H1 (cell line): ENCODE data around the gene NEUROG1. TPM values are rescaled to one million over a fixed set of nuclear protein-coding genes. Genes with fewer than 3 reads are reported as not detected.

ENCODE experiments used
- CTCF ChIA-PET: fragments of 300-600 bp; sonication (Branson Sonifier 250); formaldehyde crosslinking; loops from one replicate; lab custom pipeline; 2021; ENCODE audit not compliant: partially characterized antibody; lab: Charles Lee
- POLR2A ChIA-PET: fragments of 300-600 bp; sonication (Branson Sonifier 250); formaldehyde crosslinking; loops from one replicate; lab custom pipeline; 2021; ENCODE audit warnings: inconsistent platforms; ENCODE audit not compliant: partially characterized antibody; lab: Charles Lee
- DNase-seq, 2 experiments: peaks; one replicate each; pipeline versions ENCODE4 v3.0.0 to v3.0.0-alpha.2; 2010 to 2022; ENCODE audit warnings: low spot score in 2 of 2, low read depth in 1 of 2, mixed read lengths in 1 of 2
- FAIRE-seq: peaks from 2 replicates; lab custom pipeline; 2011; peaks lifted over from hg19 to GRCh38; lab: Jason Lieb, UNC
- H2AFZ ChIP-seq: 2 replicates; pipeline ENCODE4 v1.8.1; 2012; ENCODE audit warnings: low read length, inconsistent platforms
- H2AK5ac ChIP-seq: 2 replicates; pipeline ENCODE4 v1.6.1; 2013; ENCODE audit warnings: low read depth, low read length
- H2BK120ac ChIP-seq: replicated peaks from 2 replicates; pipeline ENCODE3; 2013; ENCODE audit warnings: low read depth, low read length, inconsistent platforms
- H2BK12ac ChIP-seq: 2 replicates; pipeline ENCODE4 v1.6.1; 2013; ENCODE audit warnings: low read depth, low read length
- H2BK15ac ChIP-seq: 2 replicates; pipeline ENCODE4 v1.6.1; 2013; ENCODE audit warnings: low read length
- H2BK20ac ChIP-seq: 2 replicates; pipeline ENCODE4 v1.6.1; 2013; ENCODE audit warnings: low read length
- H2BK5ac ChIP-seq: 2 replicates; pipeline ENCODE4 v1.6.1; 2013; ENCODE audit warnings: low read depth, low read length
- H3K14ac ChIP-seq: 2 replicates; pipeline ENCODE4 v1.6.1; 2013; ENCODE audit warnings: inconsistent platforms; ENCODE audit not compliant: insufficient read length
- H3K18ac ChIP-seq: 2 replicates; pipeline ENCODE4 v1.6.1; 2013; ENCODE audit warnings: low read length; ENCODE audit errors: extremely low read depth
- H3K23ac ChIP-seq: 2 replicates; pipeline ENCODE4 v1.6.1; 2013; ENCODE audit warnings: inconsistent platforms; ENCODE audit not compliant: insufficient read length
- H3K23me2 ChIP-seq: 2 replicates; pipeline ENCODE4 v1.6.1; 2013; ENCODE audit warnings: low read depth, low read length
- H3K27ac ChIP-seq: 2 replicates; pipeline ENCODE4 v1.6.1; 2011; ENCODE audit warnings: low read depth, low read length, inconsistent platforms
- H3K27me3 ChIP-seq, 4 experiments: replicated peaks in 1 of 4; 1 replicate in 1 of 4; 2 replicates in 3 of 4; pipeline versions ENCODE4 v1.6.1 to v1.8.1; 2011 to 2013; ENCODE audit warnings: low read length in 3 of 4, mild to moderate bottlenecking in 3 of 4, inconsistent platforms in 2 of 4, mixed read lengths in 2 of 4, moderate library complexity in 1 of 4; ENCODE audit not compliant: control insufficient read depth in 3 of 4, insufficient read depth in 3 of 4; ENCODE audit errors: extremely low read depth in 1 of 4
- H3K36me3 ChIP-seq, 4 experiments: 2 replicates each; pipeline versions ENCODE4 v1.6.1 to v1.8.1; 2011 to 2013; ENCODE audit warnings: mild to moderate bottlenecking in 4 of 4, low read length in 3 of 4, moderate library complexity in 2 of 4, control low read depth in 1 of 4, inconsistent platforms in 1 of 4; ENCODE audit not compliant: insufficient read depth in 4 of 4, control insufficient read depth in 2 of 4
- H3K4ac ChIP-seq: replicated peaks from 2 replicates; pipeline ENCODE3; 2013; ENCODE audit warnings: low read length, low read depth, mixed read lengths, inconsistent platforms; ENCODE audit not compliant: insufficient read length
- H3K4me1 ChIP-seq, 4 experiments: replicated peaks in 1 of 4; 1 replicate in 1 of 4; 2 replicates in 3 of 4; pipeline versions ENCODE4 v1.6.1 to v1.8.1; 2011 to 2013; ENCODE audit warnings: low read length in 3 of 4, inconsistent platforms in 2 of 4, mixed read lengths in 1 of 4; ENCODE audit not compliant: insufficient read depth in 4 of 4, control insufficient read depth in 3 of 4
- H3K4me2 ChIP-seq, 2 experiments: 2 replicates each; pipeline versions ENCODE4 v1.6.1 to v1.8.1; 2011 to 2013; ENCODE audit warnings: low read depth in 2 of 2, low read length in 2 of 2, control low read depth in 1 of 2, inconsistent platforms in 1 of 2, mild to moderate bottlenecking in 1 of 2; ENCODE audit not compliant: insufficient read depth in 1 of 2
- H3K4me3 ChIP-seq, 4 experiments: fragments of 200-600, 300-600 bp in 1 of 4; sonication (generic), shearing (Covaris generic), sonication (Bioruptor Twin) in 1 of 4; 2 replicates each; pipeline versions ENCODE4 v1.5.1 to v1.8.1; 2011 to 2016; ENCODE audit warnings: low read length in 4 of 4, low read depth in 3 of 4, control low read depth in 2 of 4, inconsistent platforms in 2 of 4, mild to moderate bottlenecking in 2 of 4, mixed read lengths in 1 of 4, moderate library complexity in 1 of 4; ENCODE audit not compliant: insufficient read depth in 2 of 4; ENCODE audit errors: extremely low read depth in 1 of 4
- H3K56ac ChIP-seq: replicated peaks from 2 replicates; pipeline ENCODE3; 2013; ENCODE audit warnings: low read depth, mild to moderate bottlenecking, mixed read lengths, low read length, inconsistent platforms; ENCODE audit not compliant: insufficient read length
- H3K79me1 ChIP-seq: 2 replicates; pipeline ENCODE4 v1.6.1; 2013; ENCODE audit warnings: low read depth, low read length, control low read depth
- H3K79me2 ChIP-seq, 2 experiments: 2 replicates each; pipeline versions ENCODE4 v1.6.1 to v1.8.1; 2012 to 2013; ENCODE audit warnings: low read length in 2 of 2, mild to moderate bottlenecking in 2 of 2, inconsistent platforms in 1 of 2; ENCODE audit not compliant: insufficient read depth in 2 of 2, control insufficient read depth in 1 of 2
- H3K9ac ChIP-seq, 4 experiments: replicated peaks in 1 of 4; 1 replicate in 1 of 4; 2 replicates in 3 of 4; pipeline versions ENCODE4 v1.6.1 to v1.8.1; 2011 to 2013; ENCODE audit warnings: low read depth in 3 of 4, low read length in 3 of 4, control low read depth in 2 of 4, mild to moderate bottlenecking in 2 of 4, moderate library complexity in 2 of 4, inconsistent platforms in 1 of 4; ENCODE audit errors: extremely low read depth in 1 of 4
- H3K9me3 ChIP-seq, 2 experiments: 2 replicates each; pipeline versions ENCODE4 v1.6.1 to v1.8.1; 2012 to 2013; ENCODE audit warnings: mild to moderate bottlenecking in 2 of 2, moderate library complexity in 2 of 2, control low read depth in 1 of 2, inconsistent platforms in 1 of 2, low read depth in 1 of 2, low read length in 1 of 2, mixed read lengths in 1 of 2; ENCODE audit not compliant: insufficient read depth in 2 of 2
- H4K20me1 ChIP-seq, 2 experiments: replicated peaks in 1 of 2; 2 replicates each; pipeline versions ENCODE3 to v1.8.1; 2011 to 2013; ENCODE audit warnings: inconsistent platforms in 2 of 2, low read length in 2 of 2, mild to moderate bottlenecking in 1 of 2; ENCODE audit not compliant: insufficient read depth in 2 of 2, control insufficient read depth in 1 of 2
- H4K5ac ChIP-seq: 2 replicates; pipeline ENCODE4 v1.6.1; 2013; ENCODE audit warnings: low read length, low read depth, mixed read lengths, inconsistent platforms; ENCODE audit not compliant: insufficient read length
- H4K8ac ChIP-seq: 2 replicates; pipeline ENCODE4 v1.8.0; 2013; ENCODE audit warnings: mild to moderate bottlenecking, moderate library complexity, low read length, inconsistent platforms; ENCODE audit not compliant: insufficient read depth; ENCODE audit errors: extremely low read depth
- H4K91ac ChIP-seq: replicated peaks from 2 replicates; pipeline ENCODE3; 2013; ENCODE audit warnings: low read length, mixed read lengths, inconsistent platforms; ENCODE audit not compliant: insufficient read length
- CHD1 ChIP-seq: IDR thresholded peaks from 2 replicates; pipeline ENCODE4 v1.6.1; 2012; ENCODE audit warnings: low read depth, low read length, improper control_type of control experiment
- CTBP2 ChIP-seq: IDR thresholded peaks from 2 replicates; pipeline ENCODE4 v1.7.0; 2011; ENCODE audit warnings: borderline replicate concordance, mild to moderate bottlenecking, moderate library complexity, mixed read lengths, low read length; ENCODE audit not compliant: insufficient read depth, insufficient read length
- GTF2F1 ChIP-seq: IDR thresholded peaks from 2 replicates; pipeline ENCODE4 v1.6.1; 2012; ENCODE audit warnings: low read depth, low read length, improper control_type of control experiment, borderline replicate concordance
- NANOG ChIP-seq: IDR thresholded peaks from 2 replicates; pipeline ENCODE4 v1.6.1; 2011; ENCODE audit warnings: low read length, low read depth, mild to moderate bottlenecking, inconsistent platforms; ENCODE audit not compliant: insufficient read depth, poor library complexity, severe bottlenecking
- RXRA ChIP-seq: IDR thresholded peaks from 2 replicates; pipeline ENCODE4 v1.6.1; 2011; ENCODE audit warnings: low read depth, mild to moderate bottlenecking, low read length, moderate library complexity; ENCODE audit not compliant: insufficient read depth
- SIRT6 ChIP-seq: IDR thresholded peaks from one replicate; pipeline ENCODE4 v1.7.1; 2012; ENCODE audit warnings: low read length, inconsistent platforms
- SP1 ChIP-seq: IDR thresholded peaks from 2 replicates; pipeline ENCODE4 v1.6.1; 2011; ENCODE audit warnings: low read depth, low read length
- SP4 ChIP-seq: IDR thresholded peaks from 2 replicates; pipeline ENCODE4 v1.6.1; 2012; ENCODE audit warnings: low read length, inconsistent platforms
- TCF12 ChIP-seq: IDR thresholded peaks from 2 replicates; pipeline ENCODE4 v1.6.1; 2011; ENCODE audit warnings: low read depth, mild to moderate bottlenecking, low read length
- YY1 ChIP-seq: IDR thresholded peaks from 2 replicates; pipeline ENCODE4 v1.6.1; 2011; ENCODE audit warnings: low read depth, mild to moderate bottlenecking, low read length
- ZNF274 ChIP-seq: IDR thresholded peaks from 2 replicates; pipeline ENCODE4 v1.7.0; 2012; ENCODE audit warnings: low read length, borderline replicate concordance; ENCODE audit errors: extremely low read depth
- WGBS, 2 experiments: shearing (Covaris generic) in 1 of 2; methylation state at CpG; one replicate each; pipeline versions ENCODE4 v1.1.6 to v1.1.7; 2013 to 2015; ENCODE audit warnings: low lambda C conversion rate in 2 of 2, mixed read lengths in 2 of 2, inconsistent platforms in 1 of 2, low coverage in 1 of 2, missing lambda C conversion rate in 1 of 2; ENCODE audit not compliant: insufficient replicate concordance in 2 of 2, insufficient coverage in 1 of 2, insufficient read length in 1 of 2; ENCODE audit errors: extremely low coverage in 1 of 2, missing lambda C conversion rate in 1 of 2; 5-methylcytosine and 5-hydroxymethylcytosine counted together
- polyA plus RNA-seq, 7 experiments: library from polyadenylated mRNA; depleted of rRNA in 3 of 7; stranded (reverse) in 5 of 7; unstranded in 2 of 7; fragments of >200 nt in 5 of 7; fragments of 200-250 nt in 2 of 7; gene quantifications; 1 replicate in 5 of 7; 2 replicates in 1 of 7; 4 replicates in 1 of 7; pipeline versions ENCODE4 v1.2.1 to v1.2.3, GENCODE V29; 2011 to 2013; ENCODE audit warnings: missing spikeins in 2 of 7, mixed read lengths in 2 of 7
- total RNA-seq: library from RNA; stranded (reverse); fragmentation: NEBNext Ultra II Directional; extraction: Animal tissue kit (Norgen Biotek cat#: 25700); gene quantifications from 2 replicates; pipeline ENCODE4 v1.2.1, GENCODE V29; 2021
- TF ChIP-seq, protein P1 (sequence below): IDR thresholded peaks from 2 replicates; pipeline ENCODE4 v1.6.1; 2012; ENCODE audit warnings: inconsistent platforms

Gene NEUROG1
- total and polyA plus RNA-seq, 2 of the 8 experiments (the other 6 are each of a cell fraction or from before 2014, with no cell fraction given), result not detected

GRCh38 chr5:135488727-135489465 lies 46.9 kb downstream of the NEUROG1 start:
- Histone ChIP-seq H3K4me2 (peak overlapping the region; percentile 73 to 76), H2BK5ac (no peak overlapping the region; the same call in 1 of the 2 replicates), H2AFZ (no peak overlapping the region), H2BK20ac (no peak overlapping the region; the same call in 1 of the 2 replicates), H3K36me3 (no peaks in the 10 kb centered on the region), H3K4me3 (peak overlapping the region; percentile 32 to 56 (median 46); a peak in 7 of 8 replicates), H2BK12ac (no peak overlapping the region), H3K23me2 (peaks cover 20% of the 10 kb centered on the region; the same call in 1 of the 2 replicates), H4K5ac (no peak overlapping the region), H3K27ac (no peak overlapping the region), H4K91ac (no peak overlapping the region), H4K8ac (peak overlapping the region; percentile 71; the same call in 1 of the 2 replicates), H3K79me1 (no peaks in the 10 kb centered on the region), H3K9ac (no peak overlapping the region), H3K23ac (no peak overlapping the region), H3K79me2 (no peaks in the 10 kb centered on the region), H4K20me1 (peaks cover 10 to 27% of the 10 kb centered on the region in 2 experiments), H3K4me1 (peaks cover 4 to 47% (median 27%) of the 10 kb centered on the region in 4 experiments), H3K4ac (peak overlapping the region; percentile 28), H2BK120ac (no peak overlapping the region), H3K56ac (no peak overlapping the region), H2AK5ac (no peak overlapping the region), H3K18ac (no peak overlapping the region; the same call in 1 of the 2 replicates), H3K9me3 (no peaks in the 10 kb centered on the region), H3K27me3 (peaks cover 83 to 99% (median 96%) of the 10 kb centered on the region in 4 experiments), H2BK15ac (no peak overlapping the region), H3K14ac (no peak overlapping the region)
- ChIA-PET CTCF (interaction anchor here (0.7 to 9.9 kb wide), 12 partner anchors 11 to 401 kb away, joined by 3 to 137 read pairs (median 6); partner anchors contain the start of gene NEUROG1), POLR2A (interaction anchor here (0.6 to 1.3 kb wide), 5 partner anchors 13 to 58 kb away, joined by 3 to 4 read pairs (median 4); no protein-coding TSS in a partner anchor)
- DNase-seq (peak; percentile 62 to 84), FAIRE-seq (peak; percentile 60)
- WGBS, 2 experiments, result 3% methylated on average over 28 of the region's 44 CpGs; no CpG with 5 or more reads in 1 of the 2 experiments
- TF ChIP-seq SP1 (peak; percentile 79), CHD1 (no peak), YY1 (0 out of 2 replicates have a peak, but pooled peaks have one; percentile 0), TCF12 (peak; percentile 58; the same call in 1 of the 2 replicates), RXRA (no peak), ZNF274 (no peak), SP4 (no peak), NANOG (peak; percentile 96), GTF2F1 (no peak), CTBP2 (peak; percentile 66), SIRT6 (no peak)
- TF ChIP-seq, protein P1, sequence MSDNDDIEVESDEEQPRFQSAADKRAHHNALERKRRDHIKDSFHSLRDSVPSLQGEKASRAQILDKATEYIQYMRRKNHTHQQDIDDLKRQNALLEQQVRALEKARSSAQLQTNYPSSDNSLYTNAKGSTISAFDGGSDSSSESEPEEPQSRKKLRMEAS, result peak; percentile 65
